Tibial nerve (tissue), 4 donors: ENCODE measurements around the gene NEO1.

Experiments
- EP300 ChIP-seq, 2 donors: sonication (generic); formaldehyde crosslinking; IDR thresholded peaks; one replicate each; pipeline ENCODE4 v1.6.1; 2017; ENCODE audit warnings: antibody characterized with exemption in 2 of 2, mild to moderate bottlenecking in 1 of 2
- POLR2A ChIP-seq, 2 donors: fragments of 450-650 bp; IDR thresholded peaks; one replicate each; pipeline ENCODE4 v1.6.1; 2017; ENCODE audit warnings: antibody characterized with exemption in 2 of 2, mild to moderate bottlenecking in 2 of 2, moderate library complexity in 2 of 2
- TF ChIP-seq, protein P1 (sequence below), 5 experiments: fragments of 200-600 bp in 3 of 5; fragments of 450-650 bp in 2 of 5; sonication (generic) in 3 of 5; IDR thresholded peaks; one replicate each; pipeline ENCODE4 v1.5.1; 2016 to 2019; ENCODE audit warnings: antibody characterized with exemption in 5 of 5, mild to moderate bottlenecking in 3 of 5, moderate library complexity in 2 of 5

DNA sequence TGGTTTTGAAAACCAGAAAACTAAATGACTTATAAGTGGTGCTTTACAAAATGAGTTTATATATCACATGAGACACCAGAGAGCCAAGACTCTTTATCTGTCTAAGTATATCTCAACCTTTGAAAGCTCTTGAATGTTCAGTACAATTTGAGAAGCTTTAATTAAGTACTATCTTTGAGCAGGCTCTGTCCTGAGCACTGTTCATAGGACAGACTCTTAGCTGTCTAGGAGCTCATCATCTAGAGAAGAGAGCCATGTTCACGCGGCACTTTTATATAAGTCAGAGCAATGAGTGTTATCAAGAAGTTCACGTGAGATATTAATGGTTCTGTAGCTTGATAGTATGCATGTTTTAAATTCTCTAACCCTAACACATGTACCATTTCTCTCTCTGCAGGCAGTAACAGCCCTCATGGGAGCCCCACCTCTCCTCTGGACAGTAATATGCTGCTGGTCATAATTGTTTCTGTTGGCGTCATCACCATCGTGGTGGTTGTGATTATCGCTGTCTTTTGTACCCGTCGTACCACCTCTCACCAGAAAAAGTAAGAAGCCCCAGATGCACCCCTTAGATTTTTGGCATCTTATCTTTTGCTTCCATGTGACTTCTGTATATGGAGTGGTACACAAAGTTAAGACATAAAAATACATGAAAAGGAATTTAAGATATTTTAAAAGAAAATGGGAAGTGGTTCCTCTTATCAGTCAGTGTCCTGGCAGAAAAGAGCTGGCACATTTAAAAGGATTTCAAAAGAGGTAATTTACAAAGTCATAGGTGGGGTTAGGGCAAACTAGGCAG is 230.5 kb downstream of the NEO1 start:
- TF ChIP-seq, protein P1, sequence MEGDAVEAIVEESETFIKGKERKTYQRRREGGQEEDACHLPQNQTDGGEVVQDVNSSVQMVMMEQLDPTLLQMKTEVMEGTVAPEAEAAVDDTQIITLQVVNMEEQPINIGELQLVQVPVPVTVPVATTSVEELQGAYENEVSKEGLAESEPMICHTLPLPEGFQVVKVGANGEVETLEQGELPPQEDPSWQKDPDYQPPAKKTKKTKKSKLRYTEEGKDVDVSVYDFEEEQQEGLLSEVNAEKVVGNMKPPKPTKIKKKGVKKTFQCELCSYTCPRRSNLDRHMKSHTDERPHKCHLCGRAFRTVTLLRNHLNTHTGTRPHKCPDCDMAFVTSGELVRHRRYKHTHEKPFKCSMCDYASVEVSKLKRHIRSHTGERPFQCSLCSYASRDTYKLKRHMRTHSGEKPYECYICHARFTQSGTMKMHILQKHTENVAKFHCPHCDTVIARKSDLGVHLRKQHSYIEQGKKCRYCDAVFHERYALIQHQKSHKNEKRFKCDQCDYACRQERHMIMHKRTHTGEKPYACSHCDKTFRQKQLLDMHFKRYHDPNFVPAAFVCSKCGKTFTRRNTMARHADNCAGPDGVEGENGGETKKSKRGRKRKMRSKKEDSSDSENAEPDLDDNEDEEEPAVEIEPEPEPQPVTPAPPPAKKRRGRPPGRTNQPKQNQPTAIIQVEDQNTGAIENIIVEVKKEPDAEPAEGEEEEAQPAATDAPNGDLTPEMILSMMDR (IDR thresholded peaks at IDR 0.05): no peak
- TF ChIP-seq EP300 (IDR thresholded peaks at IDR 0.05) (no peak), POLR2A (IDR thresholded peaks at IDR 0.05) (no peak)
